CD4-positive, alpha-beta T cell (primary cell): ENCODE measurements around the gene POLE4. TPM values are rescaled to one million over a fixed set of nuclear protein-coding genes. Genes with fewer than 3 reads are reported as not detected.

Experiments used
- ATAC-seq: fragments of 200-7000 bp; cut with Tn5 transposase; one replicate; pipeline ENCODE4 v1.10.0; 2022; ENCODE audit warnings: mild to moderate bottlenecking; ENCODE audit not compliant: poor library complexity
- CTCF ChIA-PET: fragments of 350-600 bp; sonication (Branson Sonifier 250); formaldehyde crosslinking; loops from one replicate; lab custom pipeline; 2021; ENCODE audit warnings: antibody characterized with exemption, inconsistent platforms; lab: Charles Lee
- POLR2A ChIA-PET: fragments of 350-600 bp; sonication (Branson Sonifier 250); formaldehyde crosslinking; loops from one replicate; lab custom pipeline; 2021; ENCODE audit warnings: antibody characterized with exemption, inconsistent platforms; lab: Charles Lee
- DNase-seq, 14 experiments: peaks; one replicate each; pipeline ENCODE4 v3.0.0-alpha.2; 2013 to 2020; ENCODE audit warnings: mixed read lengths in 2 of 14
- H3K27ac ChIP-seq, 2 donors: one replicate each; pipeline versions ENCODE4 v1.5.1 to v1.7.0; 2013; ENCODE audit warnings: low read length in 2 of 2, low read depth in 1 of 2, mild to moderate bottlenecking in 1 of 2
- H3K27me3 ChIP-seq, 2 experiments: 1 replicate in 1 of 2; 2 replicates in 1 of 2; pipeline versions ENCODE4 v1.6.1 to v1.7.0; 2013; ENCODE audit warnings: low read length in 2 of 2, control low read depth in 1 of 2, mild to moderate bottlenecking in 1 of 2, moderate library complexity in 1 of 2; ENCODE audit not compliant: insufficient read depth in 2 of 2, control insufficient read depth in 1 of 2
- H3K36me3 ChIP-seq: one replicate; pipeline ENCODE4 v1.6.1; 2013; ENCODE audit warnings: low read length, control low read depth; ENCODE audit not compliant: insufficient read depth
- H3K4me1 ChIP-seq: one replicate; pipeline ENCODE4 v1.6.1; 2013; ENCODE audit warnings: low read length, control low read depth; ENCODE audit not compliant: insufficient read depth
- H3K4me3 ChIP-seq: one replicate; pipeline ENCODE4 v1.5.1; 2013; ENCODE audit warnings: mild to moderate bottlenecking, low read length, moderate library complexity
- H3K9me3 ChIP-seq, 2 experiments: 1 replicate in 1 of 2; 2 replicates in 1 of 2; pipeline versions ENCODE4 v1.6.1 to v1.7.0; 2013; ENCODE audit warnings: low read length in 2 of 2, mild to moderate bottlenecking in 2 of 2, control low read depth in 1 of 2, moderate library complexity in 1 of 2; ENCODE audit not compliant: control insufficient read depth in 1 of 2, insufficient read depth in 1 of 2
- H3K27ac Mint-ChIP-seq: one replicate; pipeline ENCODE4 v1.8.0; 2020; ENCODE audit warnings: mixed read lengths
- H3K27me3 Mint-ChIP-seq: one replicate; pipeline ENCODE4 v1.8.0; 2021; ENCODE audit warnings: mixed read lengths
- H3K36me3 Mint-ChIP-seq: one replicate; pipeline ENCODE4 v1.8.0; 2021; ENCODE audit warnings: low read depth, mixed read lengths
- H3K4me1 Mint-ChIP-seq: one replicate; pipeline ENCODE4 v1.8.0; 2021; ENCODE audit warnings: low read depth, mixed read lengths
- H3K4me3 Mint-ChIP-seq: one replicate; pipeline ENCODE4 v1.8.0; 2020; ENCODE audit warnings: mild to moderate bottlenecking, mixed read lengths
- H3K9me3 Mint-ChIP-seq: one replicate; pipeline ENCODE4 v1.8.0; 2020; ENCODE audit warnings: mixed read lengths
- intact Hi-C, 2 experiments: fragments of 100-400 bp; cut with DNase I in 1 of 2; cut with micrococcal nuclease in 1 of 2; formaldehyde crosslinking; loops; one replicate each; pipeline versions ENCODE4 v1.15.1 to v1.9.0; 2023 to 2025; cut with DNase I, micrococcal nuclease
- total RNA-seq, 174 experiments: library from RNA in 2 of 174; stranded (reverse) in 2 of 174; gene quantifications; one replicate each; pipeline ENCODE4 v1.2.3 and lab custom pipeline; 2021 to 2026
- TF ChIP-seq, protein P1 (sequence below): fragments of 200-600 bp; IDR thresholded peaks from one replicate; pipeline ENCODE4 v1.8.0; 2022; ENCODE audit warnings: antibody characterized with exemption, mild to moderate bottlenecking

POLE4 gene
- total RNA-seq, 2 experiments from 2014 or later: 34.9 to 38.4 TPM

DNA sequence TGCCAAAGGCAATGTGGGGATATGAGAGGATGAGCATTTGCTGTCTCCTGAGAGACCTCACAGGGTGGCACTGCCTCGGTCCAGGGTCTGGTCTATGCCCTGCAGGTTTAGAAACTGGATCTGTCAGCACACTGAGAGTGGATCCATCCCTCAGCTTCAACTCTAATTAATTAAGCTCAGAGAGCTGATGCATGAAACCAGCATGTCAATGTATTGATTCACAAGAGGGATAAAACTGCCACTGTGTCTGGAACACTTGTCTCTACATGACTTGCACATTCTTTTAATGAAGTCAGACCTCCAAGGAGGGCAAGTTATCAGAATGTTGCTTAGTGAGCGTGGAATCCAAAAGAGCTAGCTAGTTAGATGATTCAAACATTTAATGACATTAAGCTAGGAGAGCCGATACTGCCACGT, 22.5 kb upstream of the POLE4 start:
- Mint-ChIP-seq H3K27me3 (peaks cover 12% of the 10 kb centered on the region), H3K9me3 (no peaks in the 10 kb centered on the region), H3K36me3 (peaks cover 34% of the 10 kb centered on the region), H3K4me3 (no peak overlapping the region), H3K4me1 (no peaks in the 10 kb centered on the region), H3K27ac (no peak overlapping the region)
- no peaks in the 10 kb centered on the region for H3K9me3 ChIP-seq
- ATAC-seq (no peak), DNase-seq (no peak)
- H3K27me3 ChIP-seq: no peaks in the 10 kb centered on the region
- H3K27ac ChIP-seq: no peak overlapping the region
- intact Hi-C loops: loop anchor here in 1 of 2 experiments (10.0 kb wide), 1 partner anchor 49 kb away; no protein-coding TSS in a partner anchor
- H3K36me3 ChIP-seq: no peaks in the 10 kb centered on the region
- H3K4me1 ChIP-seq: no peaks in the 10 kb centered on the region
- TF ChIP-seq, protein P1, sequence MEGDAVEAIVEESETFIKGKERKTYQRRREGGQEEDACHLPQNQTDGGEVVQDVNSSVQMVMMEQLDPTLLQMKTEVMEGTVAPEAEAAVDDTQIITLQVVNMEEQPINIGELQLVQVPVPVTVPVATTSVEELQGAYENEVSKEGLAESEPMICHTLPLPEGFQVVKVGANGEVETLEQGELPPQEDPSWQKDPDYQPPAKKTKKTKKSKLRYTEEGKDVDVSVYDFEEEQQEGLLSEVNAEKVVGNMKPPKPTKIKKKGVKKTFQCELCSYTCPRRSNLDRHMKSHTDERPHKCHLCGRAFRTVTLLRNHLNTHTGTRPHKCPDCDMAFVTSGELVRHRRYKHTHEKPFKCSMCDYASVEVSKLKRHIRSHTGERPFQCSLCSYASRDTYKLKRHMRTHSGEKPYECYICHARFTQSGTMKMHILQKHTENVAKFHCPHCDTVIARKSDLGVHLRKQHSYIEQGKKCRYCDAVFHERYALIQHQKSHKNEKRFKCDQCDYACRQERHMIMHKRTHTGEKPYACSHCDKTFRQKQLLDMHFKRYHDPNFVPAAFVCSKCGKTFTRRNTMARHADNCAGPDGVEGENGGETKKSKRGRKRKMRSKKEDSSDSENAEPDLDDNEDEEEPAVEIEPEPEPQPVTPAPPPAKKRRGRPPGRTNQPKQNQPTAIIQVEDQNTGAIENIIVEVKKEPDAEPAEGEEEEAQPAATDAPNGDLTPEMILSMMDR: no peak
- no peak overlapping the region for H3K4me3 ChIP-seq
- POLR2A ChIA-PET: no interaction called here
- CTCF ChIA-PET: interaction anchor here (1.0 kb wide), 1 partner anchor 16 kb away, joined by 3 read pairs; no protein-coding TSS in a partner anchor

DNA sequence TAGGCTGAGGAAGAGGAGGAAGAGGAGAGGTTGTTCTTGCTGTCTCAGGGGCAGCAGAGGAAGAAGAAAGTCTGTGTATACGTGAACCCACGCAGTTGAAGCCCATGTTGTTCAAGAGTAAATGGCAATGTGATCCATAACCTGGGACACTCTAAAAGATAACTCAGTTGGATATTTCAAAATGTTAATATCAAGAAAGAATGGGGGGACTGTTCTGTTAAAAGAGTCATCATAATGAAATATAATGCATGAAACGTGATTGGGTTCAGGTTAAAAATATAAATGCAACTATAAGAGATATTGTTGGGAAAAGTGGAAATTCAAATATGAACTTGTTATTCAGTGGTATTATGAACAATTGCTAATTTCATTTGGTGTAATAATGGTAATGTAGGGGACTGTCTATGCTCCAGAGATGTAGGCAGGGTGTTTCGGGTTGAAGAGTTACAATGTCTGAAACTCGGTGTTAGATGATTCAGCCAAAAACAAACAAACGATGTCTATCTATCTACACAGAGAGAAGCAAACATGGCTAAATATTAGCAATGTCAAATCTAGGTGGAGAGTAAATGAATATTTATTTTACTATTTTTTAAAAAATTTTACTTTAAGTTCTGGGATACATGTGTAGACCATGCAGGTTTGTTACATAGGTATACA, 21.1 kb upstream of the POLE4 start:
- no peak for ATAC-seq
- peaks cover 26% of the 10 kb centered on the region for H3K36me3 Mint-ChIP-seq
- no peaks in the 10 kb centered on the region for H3K4me1 Mint-ChIP-seq
- ChIA-PET POLR2A (no interaction called here), CTCF (no interaction called here)
- intact Hi-C loops: loop anchor here in 1 of 2 experiments (10.0 kb wide), 1 partner anchor 47 kb away; no protein-coding TSS in a partner anchor
- Histone ChIP-seq H3K27ac (no peak overlapping the region), H3K4me3 (no peak overlapping the region), H3K27me3 (no peaks in the 10 kb centered on the region), H3K4me1 (no peaks in the 10 kb centered on the region), H3K36me3 (no peaks in the 10 kb centered on the region), H3K9me3 (no peaks in the 10 kb centered on the region)
- no peak for DNase-seq
- TF ChIP-seq, protein P1: no peak
- no peaks in the 10 kb centered on the region for H3K9me3 Mint-ChIP-seq
- H3K4me3 Mint-ChIP-seq: no peak overlapping the region
- H3K27ac Mint-ChIP-seq: no peak overlapping the region
- peaks cover 12% of the 10 kb centered on the region for H3K27me3 Mint-ChIP-seq

DNA sequence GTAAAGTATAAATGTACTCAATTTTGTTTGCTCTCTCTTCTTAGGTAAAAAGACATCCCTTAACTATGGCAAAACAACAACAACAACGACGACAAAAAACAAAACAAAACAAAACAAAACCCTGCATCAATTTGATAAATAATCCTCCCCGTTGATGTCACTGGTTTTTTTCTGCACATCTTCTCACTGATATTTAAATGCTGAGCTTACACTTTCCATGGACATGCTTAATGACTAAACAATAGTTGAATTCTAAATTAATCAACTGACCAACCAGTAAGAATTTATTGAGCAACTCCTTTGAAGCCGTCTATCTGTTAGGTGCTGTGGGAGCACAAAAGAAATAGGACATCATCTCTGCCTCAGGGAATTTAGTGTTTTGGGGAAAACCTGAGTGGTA, 20.2 kb upstream of the POLE4 start:
- Histone ChIP-seq H3K27me3 (no peaks in the 10 kb centered on the region), H3K9me3 (no peaks in the 10 kb centered on the region), H3K36me3 (no peaks in the 10 kb centered on the region), H3K27ac (no peak overlapping the region), H3K4me1 (no peaks in the 10 kb centered on the region), H3K4me3 (no peak overlapping the region)
- Mint-ChIP-seq H3K4me3 (no peak overlapping the region), H3K36me3 (peaks cover 19% of the 10 kb centered on the region), H3K27ac (no peak overlapping the region), H3K4me1 (no peaks in the 10 kb centered on the region), H3K9me3 (no peaks in the 10 kb centered on the region), H3K27me3 (peaks cover 8% of the 10 kb centered on the region)
- ATAC-seq (no peak), DNase-seq (no peak)
- intact Hi-C loops: loop anchor here in 1 of 2 experiments (10.0 kb wide), 1 partner anchor 47 kb away; no protein-coding TSS in a partner anchor
- TF ChIP-seq, protein P1: no peak
- POLR2A ChIA-PET: no interaction called here
- CTCF ChIA-PET: no interaction called here
